Hematopoietic multipotent progenitor cell treated with erythropoietin and hydrocortisone succinate and interleukin-3 and kit ligand, for 4 days (in vitro differentiated cells): ENCODE measurements around the gene ZNF148.
"Not testable (repeated sequence)": the region's sequence is repeated elsewhere in the genome, so short reads cannot be mapped to it uniquely, and the experiment has no call there.

ENCODE experiments used
- DNase-seq: peaks from one replicate; pipeline ENCODE4 v3.0.0-alpha.2; 2015

Gene ZNF148

DNA sequence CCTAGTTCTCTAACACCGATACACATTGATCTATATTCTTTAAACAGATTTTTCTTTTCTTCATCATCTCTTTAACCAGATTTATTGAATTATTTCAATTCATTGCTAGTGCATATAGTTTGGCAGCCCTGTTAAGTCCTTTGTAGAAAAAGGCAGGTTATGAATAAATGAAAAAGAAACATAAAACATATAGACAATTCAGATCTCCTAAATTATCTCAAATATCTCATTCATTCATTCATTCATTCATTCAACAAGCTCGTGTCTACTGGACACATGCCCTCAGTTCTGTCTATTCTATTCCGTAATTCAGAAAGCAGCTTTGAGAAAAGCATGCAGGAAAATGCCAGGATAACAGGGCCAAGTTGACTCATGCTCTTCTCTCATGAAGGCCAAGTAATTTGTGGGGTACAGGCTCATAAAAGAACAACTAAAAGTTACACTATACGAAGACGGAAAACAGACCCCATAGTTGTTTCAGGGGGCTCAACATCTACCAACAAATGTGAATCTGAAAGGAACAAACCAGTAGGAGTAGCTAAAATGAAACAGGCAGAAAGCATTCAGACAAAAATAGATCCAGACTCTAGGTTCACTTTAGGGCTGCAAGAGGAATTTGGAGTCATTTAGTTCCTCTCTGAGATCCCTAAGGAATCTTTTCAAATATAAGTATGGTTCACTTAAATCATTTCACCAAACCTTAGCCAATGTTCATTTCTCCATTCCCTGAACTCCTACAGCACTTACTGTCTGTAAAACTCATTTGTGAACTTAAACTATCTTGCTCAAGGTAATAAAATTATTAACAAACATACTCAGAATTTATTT lies 7.5 kb downstream of the ZNF148 start:
- no peak for DNase-seq

DNA sequence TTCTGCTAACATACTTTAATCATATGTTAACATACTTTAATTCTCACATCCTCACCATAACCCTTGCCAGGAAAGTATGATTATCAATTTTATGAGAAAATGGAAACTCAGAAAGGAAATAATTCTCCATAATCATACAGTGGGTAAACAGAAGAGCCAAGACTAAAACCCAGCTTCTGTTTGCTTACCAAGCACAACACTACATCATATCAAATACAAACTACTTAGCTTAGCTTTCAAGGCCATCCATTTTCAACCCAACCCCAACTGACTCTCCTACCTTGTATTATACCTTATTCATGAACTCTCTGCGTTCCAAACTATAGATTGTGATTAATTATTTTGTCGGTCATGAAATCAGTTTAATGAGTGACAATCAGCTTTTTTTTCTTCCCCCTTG lies 9.0 kb downstream of the ZNF148 start:
- no peak for DNase-seq

DNA sequence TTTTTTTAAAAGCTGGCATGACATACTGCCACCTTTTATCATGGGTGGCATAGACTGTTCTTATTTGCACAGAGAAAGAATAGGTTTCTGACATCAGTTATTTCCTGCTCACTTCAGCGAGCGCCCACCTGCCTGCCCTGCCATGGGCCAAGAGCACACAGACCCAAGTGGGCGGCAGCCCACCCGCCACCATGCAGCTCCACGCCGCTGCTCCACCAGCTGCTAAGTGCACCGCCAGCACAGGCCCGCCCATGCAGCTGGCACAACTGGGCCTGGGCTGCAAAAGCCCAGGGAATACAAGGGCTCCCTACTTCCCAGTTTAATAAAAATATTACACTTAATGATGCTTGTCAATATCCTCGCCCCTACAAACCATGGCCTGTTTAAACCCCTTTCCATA lies 15.4 kb downstream of the ZNF148 start:
- DNase-seq = no peak

DNA sequence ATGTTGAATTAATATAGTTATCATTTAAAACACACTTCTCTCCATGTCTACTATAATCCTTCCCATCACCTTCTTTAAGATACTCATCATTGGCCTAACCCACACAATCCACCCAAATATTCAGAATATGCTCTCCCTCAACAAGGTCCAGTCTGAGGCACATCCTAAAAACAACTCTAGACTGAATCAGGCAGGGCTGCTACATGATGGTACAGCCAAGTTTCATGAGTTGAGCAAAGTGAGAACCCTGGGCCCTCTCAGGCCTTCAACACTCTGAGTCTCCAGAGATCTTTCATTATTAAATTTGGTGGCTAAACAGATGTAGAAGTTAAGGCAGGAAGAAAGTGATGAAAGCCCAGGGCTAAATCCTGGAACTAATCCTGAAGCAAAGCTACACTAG lies 16.2 kb downstream of the ZNF148 start:
- DNase-seq = no peak

DNA sequence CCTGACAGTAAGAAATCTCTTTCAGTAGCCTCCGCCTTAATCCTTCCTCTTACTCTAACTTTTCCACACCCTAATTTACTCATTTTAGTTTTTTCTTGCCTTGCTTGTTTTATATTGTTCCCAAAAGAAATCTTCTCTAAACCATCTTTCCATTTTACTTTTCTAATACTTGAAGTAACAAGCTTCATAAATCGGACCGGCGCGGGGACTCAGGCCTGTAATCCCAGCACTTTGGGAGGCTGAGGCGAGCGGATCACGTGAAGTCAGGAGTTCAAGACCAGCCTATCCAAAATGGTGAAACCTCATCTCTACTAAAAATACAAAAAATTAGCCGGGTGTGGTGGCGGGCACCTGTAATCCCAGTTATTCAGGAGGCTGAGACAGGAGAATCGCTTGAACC lies 17.3 kb downstream of the ZNF148 start:
- DNase-seq = no peak

DNA sequence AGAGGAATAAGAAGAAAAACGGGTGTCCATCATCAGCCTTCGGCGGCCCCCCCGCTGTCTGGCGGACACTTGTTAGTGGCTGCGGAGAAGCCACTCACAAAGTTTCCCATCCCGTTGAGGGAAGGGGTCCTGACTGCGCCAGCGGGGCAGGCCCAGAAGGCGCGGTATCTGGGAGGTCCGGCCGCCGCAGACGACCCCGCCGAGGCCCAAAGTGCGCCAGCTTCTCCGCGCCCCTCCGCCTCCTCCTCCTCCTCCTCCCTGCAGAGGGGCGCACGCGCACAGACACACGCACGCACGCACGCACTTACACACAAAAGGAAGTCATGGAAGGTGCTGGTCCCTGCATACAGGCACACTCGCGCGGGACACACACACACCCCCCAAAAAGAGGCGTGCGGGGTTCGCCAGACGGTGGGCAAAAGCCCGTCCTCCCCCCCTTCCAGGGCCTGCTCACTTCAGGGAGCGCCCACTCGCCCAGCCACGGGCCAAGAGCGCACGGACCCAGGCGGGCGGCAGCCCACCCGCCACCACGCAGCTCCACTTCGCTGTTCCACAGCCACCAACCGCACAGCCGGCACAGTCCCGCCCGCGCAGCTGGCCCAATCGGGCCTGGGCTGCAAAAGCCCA lies 18.0 kb downstream of the ZNF148 start:
- peak; percentile 84 for DNase-seq

DNA sequence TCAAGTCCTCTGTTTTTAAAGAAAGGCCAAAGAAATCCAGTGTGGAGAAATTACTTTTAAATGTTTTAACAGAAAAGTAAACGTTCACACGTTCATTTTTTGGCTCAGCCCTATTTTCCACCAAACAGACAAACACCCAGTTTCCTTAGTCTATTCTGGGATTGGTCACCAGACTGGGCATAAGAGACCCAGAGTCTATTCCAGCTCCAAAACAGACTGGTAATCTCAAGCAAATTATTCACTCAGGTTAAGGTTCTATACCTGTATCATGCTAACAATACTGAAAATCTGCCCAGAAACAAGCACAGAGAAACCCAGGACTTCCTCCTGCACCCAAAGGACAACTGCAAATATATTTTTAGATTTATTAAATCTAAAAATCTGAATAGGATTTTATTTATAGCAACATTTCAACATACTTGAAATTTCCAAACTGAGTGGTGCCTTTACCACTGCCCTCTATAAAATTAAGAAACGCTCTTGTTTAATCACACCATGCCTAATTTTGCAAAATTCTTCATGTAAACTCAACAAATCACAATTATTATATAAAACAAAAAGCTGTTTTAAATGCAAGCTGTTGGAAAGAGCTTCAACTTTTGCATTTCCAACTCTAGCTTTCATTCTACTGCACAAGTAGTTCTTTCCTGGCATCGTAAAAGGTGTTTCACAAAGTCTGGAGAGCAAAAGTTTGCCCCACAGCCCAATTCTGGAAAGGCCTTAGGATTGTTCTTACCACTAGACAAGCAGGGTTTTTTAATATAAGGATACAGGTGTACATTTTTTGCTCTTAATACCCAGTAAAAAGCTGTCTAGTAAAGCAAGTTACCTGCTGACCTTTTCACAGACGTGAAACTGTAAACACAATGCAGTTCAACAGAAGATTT lies 18.7 kb downstream of the ZNF148 start:
- DNase-seq = no peak

DNA sequence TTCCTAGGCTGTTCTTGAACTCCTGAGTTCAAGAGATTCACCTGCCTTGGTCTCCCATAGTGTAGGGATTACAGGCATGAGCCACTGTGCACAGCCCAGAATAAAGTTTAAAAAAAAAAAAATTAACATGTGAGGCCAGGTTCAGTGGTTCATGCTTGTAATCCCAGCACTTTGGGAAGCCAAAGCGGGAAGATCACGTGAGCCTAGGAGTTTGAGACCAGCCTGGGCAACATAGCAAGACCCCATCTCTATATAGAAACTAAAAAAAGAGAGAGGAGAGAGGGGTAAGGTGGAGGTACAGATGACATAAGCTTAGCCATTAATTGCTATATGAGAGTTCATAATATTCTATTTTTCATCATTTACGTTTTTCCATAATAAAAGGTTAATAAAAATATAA lies 21.5 kb downstream of the ZNF148 start:
- no peak for DNase-seq

DNA sequence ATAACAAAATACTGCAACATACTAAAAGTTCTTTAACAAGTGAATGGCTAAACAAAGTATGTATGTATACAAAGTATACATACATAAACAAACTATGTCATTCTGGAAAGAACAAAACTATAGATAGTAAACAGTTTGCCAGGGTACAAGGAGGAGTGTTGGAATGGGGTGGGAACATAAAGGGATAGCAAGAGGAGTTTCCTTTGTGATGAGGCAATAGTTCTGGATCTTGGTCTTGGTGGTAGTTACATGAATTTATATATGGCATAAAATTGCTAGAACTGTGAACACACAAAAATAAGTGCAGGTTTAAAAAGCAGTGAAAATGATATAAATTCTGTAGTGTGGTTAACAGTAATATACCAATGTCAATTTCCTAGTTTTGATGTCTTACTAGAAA lies 22.0 kb downstream of the ZNF148 start:
- DNase-seq = no peak

DNA sequence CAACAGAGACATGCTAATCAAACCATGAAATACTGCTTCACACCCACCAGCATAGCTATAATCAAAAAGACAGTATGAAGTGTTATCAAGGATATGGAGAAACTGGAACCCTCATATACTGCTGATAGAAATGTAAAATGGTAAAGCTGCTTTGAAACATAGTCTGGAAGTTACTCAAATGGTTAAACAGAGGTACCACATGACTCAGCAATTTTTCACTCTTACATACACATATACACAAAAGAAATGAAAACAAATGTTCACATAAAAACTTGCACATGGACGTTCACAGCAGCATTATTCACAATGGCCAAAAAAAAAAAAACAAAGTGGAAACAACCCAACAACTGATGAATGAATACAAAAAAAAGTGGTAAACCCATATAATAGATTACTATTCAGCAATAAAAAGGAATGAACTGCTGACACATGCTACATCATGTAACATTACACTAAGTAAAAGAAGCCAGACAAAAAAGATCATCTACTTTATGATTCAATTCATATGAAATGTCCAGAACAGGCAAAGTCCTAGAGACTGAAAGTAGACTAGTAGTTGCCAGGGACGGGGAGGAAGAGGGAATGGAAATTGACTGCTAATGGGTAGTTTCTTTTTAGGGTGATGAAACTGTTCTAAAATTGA lies 23.2 kb downstream of the ZNF148 start:
- peak; percentile 13 for DNase-seq

DNA sequence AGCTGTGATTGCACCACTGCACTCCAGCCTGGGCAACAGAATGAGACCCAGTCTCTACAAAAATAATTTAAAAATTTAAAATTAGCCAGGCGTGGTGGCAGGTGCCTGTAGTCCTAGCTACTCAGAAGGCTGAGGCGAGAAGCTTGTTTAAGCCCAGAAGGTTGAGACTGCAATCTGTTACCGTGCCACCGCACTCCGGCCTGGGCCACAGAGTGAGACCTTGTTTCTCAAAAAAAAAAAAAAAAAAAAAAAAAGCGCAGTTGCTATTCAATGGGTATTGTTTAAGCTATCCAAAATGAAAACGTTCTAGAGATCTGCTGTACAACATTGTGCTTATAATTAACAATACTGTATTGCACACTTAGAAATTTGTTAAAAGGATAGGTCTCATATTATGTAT lies 24.0 kb downstream of the ZNF148 start:
- no peak for DNase-seq

DNA sequence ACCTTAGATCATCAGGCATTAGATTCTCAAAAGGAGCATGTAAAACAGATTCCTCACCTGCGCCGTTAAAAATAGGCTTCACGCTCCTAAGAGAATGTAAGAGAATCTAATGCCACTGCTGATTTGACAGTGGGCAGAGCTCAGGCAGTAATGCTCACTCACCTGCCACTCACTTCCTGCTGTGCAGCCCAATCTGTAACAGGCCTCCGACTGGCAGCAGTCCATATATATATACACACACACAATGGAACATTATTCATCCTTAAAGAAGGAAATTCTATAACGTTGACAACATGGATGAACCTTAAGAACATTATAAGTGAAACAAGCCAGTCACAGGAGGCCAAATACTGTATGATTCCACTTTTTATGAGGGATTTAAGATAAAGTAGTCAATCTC lies 24.5 kb downstream of the ZNF148 start:
- no peak for DNase-seq

DNA sequence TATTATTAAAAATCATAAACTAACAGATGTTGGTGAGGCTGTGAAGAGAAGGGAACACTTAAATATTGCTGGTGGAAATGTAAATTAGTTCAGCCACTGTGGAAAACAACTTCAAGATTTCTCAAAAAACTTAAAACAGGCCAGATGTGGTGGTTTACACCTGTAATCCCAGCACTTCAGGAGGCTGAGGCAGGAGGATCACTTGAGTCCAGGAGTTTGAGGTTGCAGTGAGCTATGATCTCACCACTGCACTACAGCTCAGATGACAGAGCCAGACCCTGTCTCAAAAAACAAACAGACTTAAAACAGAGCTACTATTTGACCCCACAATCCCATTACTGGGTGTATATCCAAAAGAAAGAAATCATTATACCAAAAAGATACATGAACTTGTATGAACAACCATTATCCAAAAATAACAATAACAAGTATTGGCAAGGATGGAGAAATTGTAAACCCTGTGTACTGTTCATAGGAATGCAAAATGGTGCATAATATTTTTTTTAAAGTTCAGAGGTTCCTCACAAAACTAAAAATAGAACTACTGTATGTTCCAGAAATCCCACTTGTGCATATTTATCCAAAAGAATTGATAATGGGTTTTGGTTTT lies 25.5 kb downstream of the ZNF148 start:
- no peak for DNase-seq

DNA sequence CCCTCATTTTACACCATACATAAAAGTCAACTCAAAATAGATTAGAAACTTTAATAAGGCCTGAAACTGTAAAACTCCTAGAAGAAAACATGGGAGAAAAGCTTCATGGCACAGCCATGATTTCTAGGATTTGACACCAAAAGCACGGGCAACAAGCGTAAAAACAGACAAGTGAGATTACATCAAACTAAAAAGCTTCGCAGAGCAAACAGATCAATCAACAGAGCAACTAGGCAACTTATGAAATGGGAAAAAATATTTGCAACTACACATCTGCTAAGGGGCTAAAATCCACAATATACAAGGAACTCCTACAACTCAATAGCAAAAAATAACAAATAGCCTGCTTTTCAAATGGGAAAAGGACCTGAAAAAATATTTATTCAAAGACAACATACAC lies 26.1 kb downstream of the ZNF148 start:
- no peak for DNase-seq

DNA sequence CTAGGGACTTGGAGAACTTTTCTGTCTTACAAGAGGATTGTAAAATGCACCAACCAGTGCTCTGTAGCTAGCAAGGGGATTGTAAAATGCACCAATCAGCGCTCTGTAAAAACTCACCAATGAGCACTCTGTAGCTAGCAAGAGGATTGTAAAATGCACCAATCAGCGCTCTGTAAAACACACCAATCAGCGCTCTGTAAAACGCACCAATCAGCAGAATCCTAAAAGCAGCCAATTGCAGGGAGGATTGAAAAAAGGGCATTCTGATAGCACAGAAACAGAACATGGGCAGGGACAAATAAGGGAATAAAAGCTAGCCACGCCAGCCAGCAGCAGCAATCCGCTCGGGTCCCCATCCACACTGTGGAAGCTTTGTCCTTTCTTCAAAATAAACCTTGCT lies 31.8 kb downstream of the ZNF148 start:
- not testable (repeated sequence) for DNase-seq

DNA sequence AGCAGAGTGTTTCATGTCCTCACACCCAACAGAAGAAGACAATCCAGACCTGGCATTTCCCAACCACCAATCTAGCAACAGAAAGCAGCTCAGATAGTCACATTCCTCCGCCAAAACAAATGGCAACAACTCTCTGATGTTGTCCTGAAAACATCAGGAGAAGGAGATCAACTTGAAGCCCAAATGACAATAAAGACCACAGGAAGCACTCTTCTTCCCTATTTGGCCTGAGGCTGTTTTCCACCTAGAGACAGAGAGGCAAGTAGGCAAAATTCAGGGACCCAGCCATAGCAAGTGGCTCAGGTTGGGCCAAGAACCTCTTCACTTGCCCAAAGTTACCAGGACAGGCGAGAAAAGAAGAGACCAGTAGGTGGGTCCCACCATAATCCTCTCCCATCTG lies 35.0 kb downstream of the ZNF148 start:
- no peak for DNase-seq

DNA sequence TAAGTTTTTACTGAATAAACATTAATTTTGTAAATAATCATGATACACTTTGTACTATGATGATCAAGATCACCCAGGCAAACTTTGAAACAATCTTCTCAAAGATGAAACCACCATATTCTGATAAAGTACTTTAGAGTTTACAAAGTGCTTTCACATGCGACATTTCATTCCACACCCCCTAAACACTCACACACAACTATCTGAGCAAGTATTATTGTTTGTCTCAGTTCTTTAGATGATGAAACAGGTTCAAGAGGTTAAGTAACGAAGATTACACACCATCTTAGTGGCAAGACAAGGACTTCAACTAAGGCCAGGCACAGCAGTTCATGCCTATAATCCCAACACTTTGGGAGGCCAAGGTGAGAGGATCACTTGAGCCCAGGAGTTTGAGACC lies 37.6 kb downstream of the ZNF148 start:
- no peak for DNase-seq

DNA sequence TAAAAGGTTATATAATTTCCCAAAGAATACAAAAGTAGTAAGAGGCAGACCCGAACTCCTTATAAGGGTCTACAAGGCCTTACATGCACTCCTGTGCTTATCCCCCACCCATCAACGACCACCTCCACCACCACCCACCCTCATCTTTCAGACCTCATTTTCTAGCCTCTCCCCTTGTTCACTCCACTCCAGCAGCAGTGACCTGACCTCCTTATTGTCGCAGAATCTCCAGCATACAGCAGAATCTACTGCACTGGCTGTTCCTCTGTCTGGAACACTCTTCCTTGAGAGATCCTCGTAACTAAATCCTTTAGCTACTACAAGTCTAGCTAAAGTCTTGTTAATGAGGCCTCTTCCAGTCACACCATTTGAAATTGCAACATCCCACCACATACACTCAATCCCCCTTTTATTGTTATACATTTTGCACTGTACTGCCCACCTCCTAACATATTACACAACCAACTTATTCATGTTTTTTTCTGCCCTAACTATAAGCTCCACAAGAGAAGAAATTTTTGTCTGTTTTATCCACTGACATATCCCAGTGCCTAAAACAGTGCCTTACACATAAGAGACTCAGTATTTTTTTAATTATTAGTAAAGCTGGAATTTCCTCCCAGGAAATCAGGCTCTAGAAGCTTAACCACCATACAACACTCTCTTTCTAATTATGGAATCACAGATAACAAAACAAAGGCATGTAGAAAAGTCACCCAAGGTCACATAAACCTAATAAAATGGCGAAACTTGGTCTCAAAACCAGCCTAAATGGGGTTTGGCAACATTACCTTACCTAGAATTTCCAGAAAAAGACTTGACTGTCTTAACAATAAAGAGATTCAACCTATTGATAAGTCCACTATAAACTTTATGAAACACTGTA lies 40.2 kb downstream of the ZNF148 start:
- peak; percentile 49 for DNase-seq

DNA sequence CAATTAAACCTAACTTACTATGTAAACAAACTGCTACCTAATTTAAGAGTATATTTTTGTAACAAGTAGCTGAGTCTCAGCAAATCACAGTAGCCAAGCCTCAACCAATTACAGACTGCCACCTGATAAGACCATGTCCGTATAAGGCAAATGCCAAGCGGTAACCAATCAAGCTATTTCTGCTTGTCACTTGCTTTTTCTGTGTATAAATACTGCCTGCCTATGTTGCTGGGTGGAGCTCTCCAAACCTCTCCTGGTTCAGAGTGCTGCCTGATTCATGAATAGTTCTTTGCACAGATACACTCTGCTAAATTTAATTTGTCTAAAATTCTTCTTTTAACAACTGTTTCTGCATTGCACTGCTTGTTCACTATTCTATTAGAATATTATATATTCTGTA lies 42.6 kb downstream of the ZNF148 start:
- DNase-seq = no peak

DNA sequence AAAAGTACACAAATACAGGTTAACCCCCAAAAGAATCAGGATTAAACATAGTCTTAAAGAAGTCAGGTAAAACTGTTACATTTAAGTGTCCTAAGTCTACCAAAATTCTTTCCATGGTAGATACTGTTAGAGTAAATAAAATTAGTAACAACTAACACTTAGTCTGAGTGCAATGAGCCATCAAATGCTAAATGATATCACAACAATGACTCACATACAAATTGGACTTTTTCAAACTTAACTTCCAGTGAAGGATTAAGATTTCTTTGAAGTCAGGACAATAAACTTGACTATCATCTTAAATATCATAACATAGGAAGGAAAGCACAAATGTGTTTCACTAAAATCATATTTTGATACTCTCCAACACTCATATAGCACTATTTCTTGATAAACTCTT lies 43.9 kb downstream of the ZNF148 start:
- DNase-seq = no peak

DNA sequence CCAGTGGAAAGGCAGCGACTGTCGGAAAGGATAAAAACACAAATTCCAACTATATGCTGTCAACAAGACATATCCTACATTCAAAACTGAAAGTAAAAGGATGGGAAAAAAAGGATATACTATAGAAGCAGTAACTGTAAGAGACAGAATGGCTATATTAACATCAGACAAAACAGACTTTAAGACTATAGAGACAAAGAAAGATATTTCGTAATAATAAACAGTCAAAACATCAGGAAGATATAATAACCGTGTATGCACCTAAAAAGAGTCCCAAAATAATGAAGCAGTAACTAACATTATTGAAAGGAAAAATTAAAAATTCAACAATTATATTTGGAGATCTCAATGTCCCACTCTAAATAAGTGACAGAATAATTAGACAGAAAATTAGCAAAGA lies 48.2 kb downstream of the ZNF148 start:
- no peak for DNase-seq

DNA sequence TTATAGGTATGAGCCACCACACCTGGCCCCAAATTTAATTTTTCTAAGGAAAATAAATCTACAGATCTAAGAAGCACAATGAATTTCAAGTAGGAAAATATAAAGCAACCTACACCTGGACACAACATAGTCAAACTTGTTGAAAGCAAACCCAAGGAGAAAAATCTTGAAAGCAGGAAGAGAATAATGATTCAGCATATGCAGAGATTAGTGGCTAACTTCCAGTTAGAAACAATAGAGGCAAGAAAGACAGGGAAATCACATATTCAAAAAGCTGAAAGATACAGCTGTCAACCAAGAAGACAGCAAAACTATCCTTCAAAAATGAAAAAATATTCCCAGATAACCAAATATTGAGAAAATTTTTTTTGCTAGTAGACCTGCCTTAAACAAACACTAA lies 49.4 kb downstream of the ZNF148 start:
- DNase-seq = no peak
